ENCODE data around the gene LVRN. TPM values are rescaled to one million over a fixed set of nuclear protein-coding genes. Genes with fewer than 3 reads are reported as not detected.

The LVRN gene
- total and polyA plus RNA-seq, 2 experiments from 2014 or later = 0.31 to 0.45 TPM

DNA sequence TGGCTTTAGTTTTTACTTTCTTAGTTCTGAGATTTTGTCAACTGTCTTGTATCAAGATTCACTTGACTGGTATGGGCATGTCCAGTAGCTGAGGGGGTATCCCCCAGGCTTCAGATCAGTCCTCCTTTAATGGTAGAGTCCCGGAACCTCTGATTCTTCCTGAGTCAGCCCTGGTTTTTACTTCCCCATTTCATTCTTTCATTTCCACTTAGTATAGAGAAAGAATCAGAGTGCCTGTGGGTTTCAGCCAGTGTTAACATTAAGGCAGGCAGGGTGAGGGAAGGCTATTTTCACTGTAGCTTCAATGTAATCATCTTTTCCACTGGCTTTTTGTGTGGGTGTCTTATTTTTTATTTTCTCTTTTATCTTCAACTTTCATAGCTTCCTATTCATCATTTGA lies 114.2 kb downstream of the LVRN start (continued):
- TF ChIP-seq ETS1 (IDR thresholded peaks at IDR 0.05) = no peak
- TF ChIP-seq ZNF331 (CRISPR knock-in tag; IDR thresholded peaks at IDR 0.05; ENCODE audit: low read depth) = no peak
- TF ChIP-seq ZNF114 (CRISPR knock-in tag; IDR thresholded peaks at IDR 0.05) = no peak
- no peak for TF ChIP-seq EZH2 (IDR thresholded peaks at IDR 0.05; ENCODE audit: low read depth, unreplicated experiment)
- TF ChIP-seq CTCF (conservative IDR thresholded peaks at IDR 0.05; ENCODE audit: low read depth in 2 of 2) = no peak
- no peak for TF ChIP-seq EZH2phosphoT487 (IDR thresholded peaks at IDR 0.05; ENCODE audit: unreplicated experiment)
- no peak for TF ChIP-seq POLR2AphosphoS5 (IDR thresholded peaks at IDR 0.05; ENCODE audit: low read depth)
- no peak for TF ChIP-seq STAT1 (IDR thresholded peaks at IDR 0.05; ENCODE audit: unreplicated experiment)
- TF ChIP-seq NANOG (IDR thresholded peaks at IDR 0.05; ENCODE audit: borderline replicate concordance) = no peak
- no peak for TF ChIP-seq JUNB (IDR thresholded peaks at IDR 0.05; ENCODE audit: unreplicated experiment)
- no peak for TF ChIP-seq CREB1 (CRISPR knock-in tag; IDR thresholded peaks at IDR 0.05; ENCODE audit: low read depth)

Other genes with a start within 250 kb of the LVRN start
- gene CDO1, start 145.8 kb upstream of the LVRN start, total RNA-seq (2014; rRNA removed; shearing (Covaris generic)) = 21.2 and 29.2 TPM in 2 replicates
- 22.7 and 24.5 TPM in 2 replicates for gene CDO1, start 145.8 kb upstream of the LVRN start, polyA plus RNA-seq (2016; fragmentation: Nextera tagmentation; extraction: Ambion mirVana)
- 52.6 and 60.0 TPM in 2 replicates for gene ATG12, start 120.9 kb upstream of the LVRN start, total RNA-seq (2014; rRNA removed; shearing (Covaris generic))
- gene ATG12, start 120.9 kb upstream of the LVRN start, polyA plus RNA-seq (2016; fragmentation: Nextera tagmentation; extraction: Ambion mirVana) = 92.5 and 109 TPM in 2 replicates
- 232 and 321 TPM in 2 replicates for gene AP3S1, start 120.5 kb upstream of the LVRN start, total RNA-seq (2014; rRNA removed; shearing (Covaris generic))
- 135 and 143 TPM in 2 replicates for gene AP3S1, start 120.5 kb upstream of the LVRN start, polyA plus RNA-seq (2016; fragmentation: Nextera tagmentation; extraction: Ambion mirVana)
- gene ARL14EPL, start 70.0 kb downstream of the LVRN start, total RNA-seq (2014; rRNA removed; shearing (Covaris generic)) = not detected in 2 replicates
- gene ARL14EPL, start 70.0 kb downstream of the LVRN start, polyA plus RNA-seq (2016; fragmentation: Nextera tagmentation; extraction: Ambion mirVana) = not detected in 2 replicates
- gene COMMD10, start 122.5 kb downstream of the LVRN start, total RNA-seq (2014; rRNA removed; shearing (Covaris generic)) = 45.2 and 58.5 TPM in 2 replicates
- 68.9 and 84.0 TPM in 2 replicates for gene COMMD10, start 122.5 kb downstream of the LVRN start, polyA plus RNA-seq (2016; fragmentation: Nextera tagmentation; extraction: Ambion mirVana)